ENCODE results near the gene MED27. TPM values are rescaled to one million over a fixed set of nuclear protein-coding genes. Genes with fewer than 3 reads are reported as not detected.
A peak's percentile ranks its signal among the peaks of the same experiment; 100 is the strongest.

Gene MED27
- polyA plus RNA-seq, 1 donor, result 12.6 TPM

DNA sequence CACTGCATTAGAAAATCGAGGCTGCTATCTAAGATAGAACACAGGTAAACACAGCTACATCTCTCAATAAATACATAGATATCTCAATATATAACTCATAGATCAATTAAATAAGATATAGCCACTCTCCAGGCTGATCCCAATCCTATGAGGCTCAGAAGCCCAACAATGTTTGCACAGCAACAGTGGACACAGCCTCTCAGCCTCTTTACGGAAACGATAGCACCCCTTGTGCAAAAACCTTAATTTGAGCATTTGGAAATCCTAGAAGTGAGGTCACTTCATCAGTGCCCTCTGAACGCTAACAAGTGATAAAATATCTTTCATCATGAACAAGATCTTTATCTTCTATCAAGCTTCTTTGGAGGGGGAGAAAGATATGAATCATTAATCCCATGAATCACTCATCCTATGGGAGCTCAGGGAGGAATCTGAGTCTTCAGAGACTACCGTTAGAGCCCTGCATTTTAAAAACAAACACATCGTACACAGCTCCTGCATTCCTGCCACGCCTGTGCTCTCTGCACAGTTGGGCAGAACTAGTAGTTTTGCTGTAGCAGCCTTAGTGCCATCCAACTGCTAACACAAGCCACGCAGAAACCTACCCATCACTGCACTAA is 71.4 kb downstream of the MED27 start:
- no peaks in the 10 kb centered on the region for H3K27me3 ChIP-seq (ENCODE audit: control insufficient read depth, insufficient read depth, low read length)
- WGBS (ENCODE audit: insufficient coverage, low lambda C conversion rate), result no CpG with 5 or more reads among the region's 8 CpGs
- no peak overlapping the region for H3K27ac ChIP-seq (ENCODE audit: low read length)
- no peak for DNase-seq
- H3K36me3 ChIP-seq (ENCODE audit: control insufficient read depth, insufficient read depth, low read length), result peaks cover 2% of the 10 kb centered on the region
- no peaks in the 10 kb centered on the region for H3K4me1 ChIP-seq (ENCODE audit: control insufficient read depth, insufficient read depth, low read length)
- no peaks in the 10 kb centered on the region for H3K9me3 ChIP-seq (ENCODE audit: control insufficient read depth, low read depth, low read length)
- no peak overlapping the region for H3K4me3 ChIP-seq (ENCODE audit: low read length)

DNA sequence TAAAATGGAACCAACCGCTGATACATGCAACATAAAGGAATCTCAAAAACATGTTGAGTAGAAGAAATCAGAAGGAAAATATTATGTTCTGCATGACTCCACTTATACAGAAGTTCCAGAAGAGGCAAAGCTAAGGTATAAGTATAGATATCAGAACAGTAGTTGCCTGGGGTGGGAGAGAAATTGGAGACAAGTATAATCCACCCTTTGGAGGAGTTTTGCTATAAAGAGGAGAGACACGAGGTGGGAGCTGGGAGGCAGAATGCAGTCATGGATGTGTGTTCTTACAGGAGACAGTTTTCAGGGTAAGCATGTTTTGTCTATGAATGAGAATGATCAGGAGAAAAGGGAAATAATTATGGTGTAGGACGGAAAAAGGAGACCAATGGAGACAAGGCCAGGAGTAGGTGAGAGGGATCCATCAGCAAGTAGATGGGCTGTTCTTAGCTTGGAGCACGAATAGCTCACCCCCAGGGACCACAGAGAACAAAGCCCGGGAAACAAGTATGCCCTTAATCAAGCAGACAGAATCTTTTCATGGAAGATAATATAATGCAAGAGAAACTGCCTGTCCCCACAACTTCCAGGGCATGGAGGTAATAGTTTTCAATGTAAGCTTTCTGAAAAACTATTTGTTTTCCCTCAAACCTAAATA is 72.2 kb downstream of the MED27 start:
- WGBS (ENCODE audit: insufficient coverage, low lambda C conversion rate), result 78% methylated on average over 3 of the region's 5 CpGs
- H3K4me1 ChIP-seq (ENCODE audit: control insufficient read depth, insufficient read depth, low read length), result no peaks in the 10 kb centered on the region

DNA sequence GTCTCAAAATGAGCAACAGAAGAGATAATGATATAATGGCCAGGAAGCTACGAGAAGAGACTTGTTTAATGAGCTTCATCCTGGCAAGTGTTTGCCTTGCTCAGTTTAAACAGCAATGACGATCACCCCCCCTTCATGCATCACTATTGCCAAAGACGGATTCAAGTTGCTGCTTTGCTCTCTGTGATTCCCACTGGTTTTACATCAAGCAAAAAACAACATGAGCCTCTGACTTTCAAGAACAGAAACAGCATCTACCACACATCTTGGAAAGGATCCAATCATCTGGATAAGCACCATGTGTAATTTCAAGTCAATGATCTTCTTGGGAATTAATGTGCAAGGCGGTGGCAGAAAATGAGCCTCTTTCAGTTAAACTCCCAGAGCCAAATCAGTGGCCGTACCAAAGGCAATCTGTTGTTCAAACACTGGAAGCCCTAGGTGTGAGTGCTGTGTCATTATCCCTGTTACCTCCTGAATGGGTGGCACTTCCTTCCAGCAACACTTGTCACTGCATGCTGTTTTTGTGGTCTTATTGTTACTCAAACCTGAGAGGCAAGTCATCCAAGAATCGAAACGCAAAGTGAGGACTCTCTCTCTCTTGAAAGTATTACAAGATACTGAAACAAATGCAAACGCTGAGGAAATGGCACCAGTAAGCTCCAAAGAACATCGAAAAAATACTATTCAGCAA is 72.8 kb downstream of the MED27 start:
- Histone ChIP-seq H3K4me3 (ENCODE audit: low read length) (no peak overlapping the region), H3K27ac (ENCODE audit: low read length) (no peak overlapping the region), H3K27me3 (ENCODE audit: control insufficient read depth, insufficient read depth, low read length) (no peaks in the 10 kb centered on the region), H3K36me3 (ENCODE audit: control insufficient read depth, insufficient read depth, low read length) (peaks cover 2% of the 10 kb centered on the region), H3K4me1 (ENCODE audit: control insufficient read depth, insufficient read depth, low read length) (no peaks in the 10 kb centered on the region), H3K9me3 (ENCODE audit: control insufficient read depth, low read depth, low read length) (no peaks in the 10 kb centered on the region)
- WGBS (ENCODE audit: insufficient coverage, low lambda C conversion rate), result 71% methylated on average over 1 of the region's 9 CpGs
- peak in 1 of 2 donors; percentile 4 for DNase-seq

More for the DNA sequence above, 72.2 kb downstream of the MED27 start:
- Histone ChIP-seq H3K27me3 (ENCODE audit: control insufficient read depth, insufficient read depth, low read length) (no peaks in the 10 kb centered on the region), H3K36me3 (ENCODE audit: control insufficient read depth, insufficient read depth, low read length) (peaks cover 2% of the 10 kb centered on the region), H3K4me3 (ENCODE audit: low read length) (no peak overlapping the region), H3K9me3 (ENCODE audit: control insufficient read depth, low read depth, low read length) (no peaks in the 10 kb centered on the region), H3K27ac (ENCODE audit: low read length) (no peak overlapping the region)
- no peak for DNase-seq

DNA sequence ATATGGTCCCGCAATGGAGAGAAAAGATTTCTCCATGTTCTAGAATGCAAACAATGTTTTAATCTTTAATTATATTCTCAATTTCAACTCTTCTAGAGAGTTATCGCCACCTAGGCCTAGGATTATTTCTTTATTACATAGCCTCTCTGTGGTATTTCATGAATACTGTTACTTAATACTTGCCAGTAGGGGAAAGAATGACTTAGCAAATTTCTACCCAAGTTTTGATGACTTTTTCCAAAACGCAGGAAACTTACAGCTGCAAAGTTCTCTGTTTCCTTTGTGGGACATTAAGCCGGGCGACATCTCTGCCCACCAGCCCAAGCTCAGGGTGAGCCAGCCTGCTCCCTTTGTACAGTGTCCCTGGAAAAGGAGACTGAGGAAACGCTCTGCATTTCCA is 73.8 kb downstream of the MED27 start:
- 100% methylated on average over 1 of the region's 6 CpGs for WGBS (ENCODE audit: insufficient coverage, low lambda C conversion rate)
- Histone ChIP-seq H3K4me1 (ENCODE audit: control insufficient read depth, insufficient read depth, low read length) (no peaks in the 10 kb centered on the region), H3K4me3 (ENCODE audit: low read length) (no peak overlapping the region), H3K9me3 (ENCODE audit: control insufficient read depth, low read depth, low read length) (no peaks in the 10 kb centered on the region), H3K36me3 (ENCODE audit: control insufficient read depth, insufficient read depth, low read length) (peaks cover 2% of the 10 kb centered on the region), H3K27me3 (ENCODE audit: control insufficient read depth, insufficient read depth, low read length) (no peaks in the 10 kb centered on the region), H3K27ac (ENCODE audit: low read length) (no peak overlapping the region)
- DNase-seq, result no peak

DNA sequence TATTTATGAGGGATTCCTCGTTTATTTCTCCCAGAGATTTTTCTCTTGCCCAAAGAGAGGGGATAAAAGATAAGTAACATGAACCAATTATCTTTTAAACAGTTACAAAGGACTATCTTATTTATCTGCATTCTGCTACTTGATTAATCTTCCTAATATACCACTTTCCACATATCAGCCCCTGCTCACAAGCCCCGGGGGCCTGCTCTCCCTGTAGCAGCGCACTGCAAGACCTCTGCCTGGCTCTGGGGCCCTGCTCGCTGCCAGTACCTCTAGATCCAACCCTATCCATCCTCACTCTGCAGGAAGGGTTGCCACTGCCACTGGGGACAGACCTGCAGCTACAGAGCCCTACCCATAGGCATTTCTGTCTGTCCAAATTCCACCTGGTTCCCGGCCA is 75.3 kb downstream of the MED27 start:
- Histone ChIP-seq H3K9me3 (ENCODE audit: control insufficient read depth, low read depth, low read length) (no peaks in the 10 kb centered on the region), H3K4me1 (ENCODE audit: control insufficient read depth, insufficient read depth, low read length) (no peaks in the 10 kb centered on the region), H3K36me3 (ENCODE audit: control insufficient read depth, insufficient read depth, low read length) (peaks cover 2% of the 10 kb centered on the region), H3K27ac (ENCODE audit: low read length) (no peak overlapping the region), H3K4me3 (ENCODE audit: low read length) (no peak overlapping the region), H3K27me3 (ENCODE audit: control insufficient read depth, insufficient read depth, low read length) (no peaks in the 10 kb centered on the region)
- 100% methylated on average over 1 of the region's 5 CpGs for WGBS (ENCODE audit: insufficient coverage, low lambda C conversion rate)
- DNase-seq, result no peak

DNA sequence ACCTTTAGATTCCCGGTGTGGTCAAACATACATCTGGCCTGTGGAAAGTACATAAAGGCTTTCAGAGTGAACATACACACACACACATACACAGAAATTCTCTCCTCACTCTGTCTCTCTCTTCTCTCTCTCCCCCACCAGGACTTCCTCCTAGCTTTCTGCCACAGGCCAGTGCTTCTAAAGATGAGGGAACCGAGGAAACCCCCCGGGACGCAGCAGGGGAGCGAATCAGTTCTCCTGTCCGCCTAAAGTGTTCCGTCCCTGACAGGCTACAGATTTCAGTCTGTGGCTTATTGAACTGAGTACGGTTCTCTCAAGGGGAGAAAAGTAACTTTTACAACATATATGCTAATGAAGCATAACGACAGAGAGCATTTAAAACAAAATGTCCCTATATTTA is 75.8 kb downstream of the MED27 start:
- DNase-seq, result no peak
- Histone ChIP-seq H3K9me3 (ENCODE audit: control insufficient read depth, low read depth, low read length) (no peaks in the 10 kb centered on the region), H3K27me3 (ENCODE audit: control insufficient read depth, insufficient read depth, low read length) (no peaks in the 10 kb centered on the region), H3K4me1 (ENCODE audit: control insufficient read depth, insufficient read depth, low read length) (no peaks in the 10 kb centered on the region), H3K27ac (ENCODE audit: low read length) (no peak overlapping the region), H3K4me3 (ENCODE audit: low read length) (no peak overlapping the region), H3K36me3 (ENCODE audit: control insufficient read depth, insufficient read depth, low read length) (peaks cover 2% of the 10 kb centered on the region)
- WGBS (ENCODE audit: insufficient coverage, low lambda C conversion rate), result 100% methylated on average over 1 of the region's 9 CpGs

DNA sequence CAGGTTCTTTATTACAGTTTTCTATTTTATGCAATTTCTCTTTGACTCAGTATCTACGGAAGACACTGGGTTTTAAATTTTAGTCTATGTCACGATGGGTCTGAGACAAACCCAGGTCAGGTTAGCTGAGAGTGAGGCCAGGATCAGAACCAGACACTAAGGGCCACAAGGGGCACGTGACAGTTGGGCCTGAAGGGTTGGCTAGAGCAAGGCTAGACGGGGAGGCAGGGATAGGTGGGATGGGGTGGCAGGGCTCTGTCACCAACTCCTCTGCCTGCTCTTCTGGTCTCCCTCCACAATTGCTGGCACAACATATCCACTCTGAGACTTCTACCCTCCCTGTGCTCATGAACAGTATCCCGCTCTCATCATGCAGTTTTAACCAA is 76.4 kb downstream of the MED27 start:
- no peak for DNase-seq
- no CpG with 5 or more reads among the region's 5 CpGs for WGBS (ENCODE audit: insufficient coverage, low lambda C conversion rate)
- Histone ChIP-seq H3K4me3 (ENCODE audit: low read length) (no peak overlapping the region), H3K4me1 (ENCODE audit: control insufficient read depth, insufficient read depth, low read length) (no peaks in the 10 kb centered on the region), H3K27me3 (ENCODE audit: control insufficient read depth, insufficient read depth, low read length) (no peaks in the 10 kb centered on the region), H3K36me3 (ENCODE audit: control insufficient read depth, insufficient read depth, low read length) (peaks cover 2% of the 10 kb centered on the region), H3K27ac (ENCODE audit: low read length) (no peak overlapping the region), H3K9me3 (ENCODE audit: control insufficient read depth, low read depth, low read length) (no peaks in the 10 kb centered on the region)

DNA sequence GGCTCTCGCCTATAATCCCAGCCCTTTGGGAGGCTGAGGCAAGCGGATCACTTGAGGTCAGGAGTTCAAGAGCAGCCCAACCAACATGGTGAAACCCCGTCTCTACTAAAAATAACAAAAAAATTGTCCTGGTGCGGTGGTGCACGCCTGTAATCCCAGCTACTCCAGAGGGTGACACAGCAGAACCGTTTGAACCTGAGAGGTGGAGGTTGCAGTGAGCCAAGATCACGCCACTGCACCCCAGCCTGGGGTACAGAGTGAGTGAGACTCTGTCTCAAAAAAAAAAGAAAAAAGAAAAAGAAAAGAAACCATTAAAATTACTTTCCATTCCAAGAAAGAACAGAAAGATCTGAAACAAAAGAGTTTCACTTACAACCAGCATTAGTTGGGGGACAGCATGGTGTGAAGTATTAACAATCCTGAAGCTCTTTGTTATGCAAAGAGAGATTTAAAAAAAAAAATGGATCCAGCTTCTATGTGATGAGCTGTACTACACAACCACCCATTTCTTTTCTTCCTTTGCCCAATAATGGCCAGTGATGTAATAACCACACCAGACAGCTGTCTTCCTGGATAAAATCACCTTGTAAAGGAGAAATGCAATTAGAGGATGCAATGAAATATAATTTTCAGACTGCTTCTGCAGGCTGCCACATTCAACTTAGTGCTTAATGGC is 76.9 kb downstream of the MED27 start:
- H3K36me3 ChIP-seq (ENCODE audit: control insufficient read depth, insufficient read depth, low read length), result peaks cover 2% of the 10 kb centered on the region
- H3K9me3 ChIP-seq (ENCODE audit: control insufficient read depth, low read depth, low read length), result no peaks in the 10 kb centered on the region
- no peak for DNase-seq
- H3K27me3 ChIP-seq (ENCODE audit: control insufficient read depth, insufficient read depth, low read length), result no peaks in the 10 kb centered on the region
- no peak overlapping the region for H3K27ac ChIP-seq (ENCODE audit: low read length)
- no peaks in the 10 kb centered on the region for H3K4me1 ChIP-seq (ENCODE audit: control insufficient read depth, insufficient read depth, low read length)
- H3K4me3 ChIP-seq (ENCODE audit: low read length), result no peak overlapping the region
- WGBS (ENCODE audit: insufficient coverage, low lambda C conversion rate), result no CpG with 5 or more reads among the region's 7 CpGs

DNA sequence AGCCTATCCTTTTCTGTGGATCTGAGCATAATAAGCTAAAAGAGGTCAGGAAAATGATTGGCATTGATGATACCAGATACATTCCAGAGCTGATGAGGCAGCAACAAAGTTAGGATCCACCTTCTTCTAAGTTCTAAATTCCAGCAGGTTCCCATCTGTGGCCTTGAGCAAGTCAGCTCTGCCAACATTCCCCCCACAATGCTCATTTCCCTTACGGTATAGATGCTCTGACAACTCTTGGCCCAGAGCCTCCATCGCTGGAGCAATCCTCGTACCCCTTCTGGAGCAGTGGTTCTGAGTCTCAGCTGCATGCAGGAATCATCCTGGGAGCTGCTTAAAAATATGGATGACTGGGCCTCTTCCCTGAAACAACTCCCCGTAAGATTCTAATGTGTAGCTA is 78.1 kb downstream of the MED27 start:
- no peak for DNase-seq
- Histone ChIP-seq H3K4me3 (ENCODE audit: low read length) (no peak overlapping the region), H3K36me3 (ENCODE audit: control insufficient read depth, insufficient read depth, low read length) (peaks cover 2% of the 10 kb centered on the region), H3K9me3 (ENCODE audit: control insufficient read depth, low read depth, low read length) (no peaks in the 10 kb centered on the region), H3K4me1 (ENCODE audit: control insufficient read depth, insufficient read depth, low read length) (no peaks in the 10 kb centered on the region), H3K27me3 (ENCODE audit: control insufficient read depth, insufficient read depth, low read length) (no peaks in the 10 kb centered on the region), H3K27ac (ENCODE audit: low read length) (no peak overlapping the region)
- WGBS (ENCODE audit: insufficient coverage, low lambda C conversion rate), result no CpG with 5 or more reads among the region's 4 CpGs

DNA sequence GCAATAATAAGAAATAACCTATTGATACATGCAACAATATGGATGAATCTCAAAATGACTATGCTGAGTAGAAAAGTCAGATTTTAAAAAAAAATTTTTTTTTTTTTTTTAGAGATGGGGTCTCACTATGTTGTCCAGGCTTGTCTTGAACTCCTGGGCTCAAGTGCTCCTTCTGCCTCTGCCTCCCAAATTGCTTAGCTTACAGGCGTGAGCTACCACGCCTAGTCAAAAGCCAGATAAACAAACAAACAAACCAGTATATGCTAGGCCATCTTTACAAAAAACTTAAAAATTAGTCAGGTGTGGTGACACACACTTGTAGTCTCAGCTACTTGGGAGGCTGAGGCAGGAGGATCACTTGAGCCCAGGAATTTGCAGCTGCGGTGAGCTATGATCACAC is 79.0 kb downstream of the MED27 start:
- Histone ChIP-seq H3K4me3 (ENCODE audit: low read length) (no peak overlapping the region), H3K27me3 (ENCODE audit: control insufficient read depth, insufficient read depth, low read length) (no peaks in the 10 kb centered on the region), H3K9me3 (ENCODE audit: control insufficient read depth, low read depth, low read length) (no peaks in the 10 kb centered on the region), H3K27ac (ENCODE audit: low read length) (no peak overlapping the region), H3K36me3 (ENCODE audit: control insufficient read depth, insufficient read depth, low read length) (peaks cover 10% of the 10 kb centered on the region), H3K4me1 (ENCODE audit: control insufficient read depth, insufficient read depth, low read length) (no peaks in the 10 kb centered on the region)
- no peak for DNase-seq
- WGBS (ENCODE audit: insufficient coverage, low lambda C conversion rate), result no CpG with 5 or more reads among the region's 3 CpGs

All from large intestine (tissue), 3 donors.